GM10266 (cell line): Measurements from ENCODE around the gene STUB1.
A peak's percentile ranks its signal among the peaks of the same experiment; 100 is the strongest.

ENCODE experiments used
- DNase-seq: peaks from one replicate; pipeline ENCODE4 v3.0.0; 2012; ENCODE audit errors: extremely low spot score
- TF ChIP-seq, protein P1 (sequence below): IDR thresholded peaks from 2 replicates; pipeline ENCODE4 v1.5.1; 2012; ENCODE audit warnings: mild to moderate bottlenecking, low read depth; ENCODE audit not compliant: control insufficient read depth, insufficient read depth; ENCODE audit errors: missing control alignments

Gene STUB1

DNA sequence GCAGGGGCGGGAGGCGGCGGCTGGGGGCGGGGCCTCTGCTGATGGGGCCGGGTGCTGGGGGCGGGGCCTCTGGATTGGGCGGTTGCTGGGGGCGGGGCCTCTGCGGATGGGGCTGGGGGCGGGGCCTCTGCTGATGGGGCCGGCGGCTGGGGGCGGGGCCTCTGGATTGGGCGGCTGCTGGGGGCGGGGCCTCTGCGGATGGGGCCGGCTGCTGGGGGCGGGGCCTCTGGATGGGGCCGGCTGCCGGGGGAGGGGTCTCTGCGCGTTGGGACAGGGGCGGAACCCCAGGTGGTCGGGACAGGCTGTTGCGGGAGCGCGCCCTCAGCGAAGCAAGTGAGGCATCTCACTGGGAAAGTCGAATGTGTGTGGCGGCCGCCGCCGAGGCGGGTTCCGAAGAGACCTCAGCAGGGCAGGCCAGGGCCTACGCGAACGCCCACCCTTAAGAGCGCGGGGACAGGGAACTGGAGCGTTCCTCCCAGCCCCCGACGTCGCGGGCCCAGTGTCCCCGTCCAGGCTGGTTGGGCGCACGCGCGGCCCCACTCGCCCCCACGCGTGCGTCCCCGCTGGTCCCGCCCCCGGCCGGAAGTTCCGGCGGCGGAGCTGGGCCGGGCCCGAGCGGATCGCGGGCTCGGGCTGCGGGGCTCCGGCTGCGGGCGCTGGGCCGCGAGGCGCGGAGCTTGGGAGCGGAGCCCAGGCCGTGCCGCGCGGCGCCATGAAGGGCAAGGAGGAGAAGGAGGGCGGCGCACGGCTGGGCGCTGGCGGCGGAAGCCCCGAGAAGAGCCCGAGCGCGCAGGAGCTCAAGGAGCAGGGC, at the start of gene STUB1:
TSS of gene STUB1 (plus strand) at position 597 of the 811 bp plus-strand sequence. CDS start at position 713, 116 bp downstream.
- TF ChIP-seq, protein P1, sequence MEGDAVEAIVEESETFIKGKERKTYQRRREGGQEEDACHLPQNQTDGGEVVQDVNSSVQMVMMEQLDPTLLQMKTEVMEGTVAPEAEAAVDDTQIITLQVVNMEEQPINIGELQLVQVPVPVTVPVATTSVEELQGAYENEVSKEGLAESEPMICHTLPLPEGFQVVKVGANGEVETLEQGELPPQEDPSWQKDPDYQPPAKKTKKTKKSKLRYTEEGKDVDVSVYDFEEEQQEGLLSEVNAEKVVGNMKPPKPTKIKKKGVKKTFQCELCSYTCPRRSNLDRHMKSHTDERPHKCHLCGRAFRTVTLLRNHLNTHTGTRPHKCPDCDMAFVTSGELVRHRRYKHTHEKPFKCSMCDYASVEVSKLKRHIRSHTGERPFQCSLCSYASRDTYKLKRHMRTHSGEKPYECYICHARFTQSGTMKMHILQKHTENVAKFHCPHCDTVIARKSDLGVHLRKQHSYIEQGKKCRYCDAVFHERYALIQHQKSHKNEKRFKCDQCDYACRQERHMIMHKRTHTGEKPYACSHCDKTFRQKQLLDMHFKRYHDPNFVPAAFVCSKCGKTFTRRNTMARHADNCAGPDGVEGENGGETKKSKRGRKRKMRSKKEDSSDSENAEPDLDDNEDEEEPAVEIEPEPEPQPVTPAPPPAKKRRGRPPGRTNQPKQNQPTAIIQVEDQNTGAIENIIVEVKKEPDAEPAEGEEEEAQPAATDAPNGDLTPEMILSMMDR = no peak
- DNase-seq = peak; percentile 94

DNA sequence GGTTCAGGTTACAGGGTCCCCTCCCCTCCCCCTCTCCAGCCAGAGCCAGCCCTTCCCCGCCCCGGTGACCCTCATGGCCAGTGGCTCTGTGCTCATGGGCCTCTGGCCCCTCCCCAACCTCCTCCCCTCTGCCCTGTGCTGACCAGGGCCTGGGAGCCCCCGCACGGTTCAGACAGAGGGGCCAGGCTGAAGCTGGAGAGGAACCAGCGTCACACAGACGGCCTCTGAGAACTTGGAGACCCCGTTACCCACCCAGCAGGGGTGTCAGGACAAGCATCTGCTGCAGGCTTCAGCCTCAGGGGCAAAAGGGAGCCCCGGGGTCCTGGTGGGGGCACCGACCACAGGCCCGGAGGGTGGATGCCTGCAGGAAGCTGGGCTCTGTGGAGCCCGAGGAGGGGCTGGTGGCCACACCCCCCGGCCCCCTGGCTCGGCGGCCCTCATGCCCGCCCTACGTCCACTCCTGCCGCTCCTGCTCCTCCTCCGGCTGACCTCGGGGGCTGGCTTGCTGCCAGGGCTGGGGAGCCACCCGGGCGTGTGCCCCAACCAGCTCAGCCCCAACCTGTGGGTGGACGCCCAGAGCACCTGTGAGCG, 49.3 kb upstream of the STUB1 start, which contains the start of gene WFIKKN1:
TSS of gene WFIKKN1 (plus strand) at position 171 of the 591 bp plus-strand sequence. CDS start at position 440, 269 bp downstream.
- TF ChIP-seq, protein P1 = no peak
- no peak for DNase-seq

DNA sequence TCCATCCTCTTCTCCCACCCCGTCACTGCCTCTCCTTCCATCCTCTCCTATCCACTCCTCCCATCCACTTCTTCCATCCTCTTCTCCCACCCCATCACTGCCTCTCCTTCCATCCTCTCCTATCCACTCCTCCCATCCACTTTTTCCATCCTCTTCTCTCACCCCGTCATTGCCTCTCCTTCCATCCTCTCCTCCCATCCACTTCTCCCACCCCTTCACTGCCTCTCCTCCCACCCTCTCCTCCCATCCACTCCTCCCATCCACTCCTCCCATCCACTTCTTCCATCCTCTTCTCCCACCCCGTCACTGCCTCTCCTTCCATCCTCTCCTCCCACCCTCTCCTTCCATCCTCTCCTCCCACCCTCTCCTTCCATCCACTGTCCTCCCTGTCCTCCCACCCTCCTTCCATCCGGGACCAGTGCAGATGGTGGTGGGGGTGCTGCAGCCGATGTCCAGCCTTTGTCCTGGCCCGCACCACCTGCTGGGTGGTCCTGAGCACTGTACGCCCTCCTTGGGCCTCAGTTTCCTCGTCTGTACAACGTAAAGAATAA, 48.3 kb upstream of the STUB1 start:
- DNase-seq = no peak
- TF ChIP-seq, protein P1 = no peak

DNA sequence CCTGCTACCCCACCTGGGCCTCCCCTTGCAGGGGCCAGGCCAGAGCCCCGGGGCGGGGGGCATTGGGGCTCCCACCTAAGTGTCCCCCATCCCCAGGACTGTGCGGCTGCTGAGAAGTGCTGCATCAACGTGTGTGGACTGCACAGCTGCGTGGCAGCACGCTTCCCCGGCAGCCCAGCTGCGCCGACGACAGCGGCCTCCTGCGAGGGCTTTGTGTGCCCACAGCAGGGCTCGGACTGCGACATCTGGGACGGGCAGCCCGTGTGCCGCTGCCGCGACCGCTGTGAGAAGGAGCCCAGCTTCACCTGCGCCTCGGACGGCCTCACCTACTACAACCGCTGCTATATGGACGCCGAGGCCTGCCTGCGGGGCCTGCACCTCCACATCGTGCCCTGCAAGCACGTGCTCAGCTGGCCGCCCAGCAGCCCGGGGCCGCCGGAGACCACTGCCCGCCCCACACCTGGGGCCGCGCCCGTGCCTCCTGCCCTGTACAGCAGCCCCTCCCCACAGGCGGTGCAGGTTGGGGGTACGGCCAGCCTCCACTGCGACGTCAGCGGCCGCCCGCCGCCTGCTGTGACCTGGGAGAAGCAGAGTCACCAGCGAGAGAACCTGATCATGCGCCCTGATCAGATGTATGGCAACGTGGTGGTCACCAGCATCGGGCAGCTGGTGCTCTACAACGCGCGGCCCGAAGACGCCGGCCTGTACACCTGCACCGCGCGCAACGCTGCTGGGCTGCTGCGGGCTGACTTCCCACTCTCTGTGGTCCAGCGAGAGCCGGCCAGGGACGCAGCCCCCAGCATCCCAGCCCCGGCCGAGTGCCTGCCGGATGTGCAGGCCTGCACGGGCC, 47.5 kb upstream of the STUB1 start:
- no peak for DNase-seq
- TF ChIP-seq, protein P1 = no peak

DNA sequence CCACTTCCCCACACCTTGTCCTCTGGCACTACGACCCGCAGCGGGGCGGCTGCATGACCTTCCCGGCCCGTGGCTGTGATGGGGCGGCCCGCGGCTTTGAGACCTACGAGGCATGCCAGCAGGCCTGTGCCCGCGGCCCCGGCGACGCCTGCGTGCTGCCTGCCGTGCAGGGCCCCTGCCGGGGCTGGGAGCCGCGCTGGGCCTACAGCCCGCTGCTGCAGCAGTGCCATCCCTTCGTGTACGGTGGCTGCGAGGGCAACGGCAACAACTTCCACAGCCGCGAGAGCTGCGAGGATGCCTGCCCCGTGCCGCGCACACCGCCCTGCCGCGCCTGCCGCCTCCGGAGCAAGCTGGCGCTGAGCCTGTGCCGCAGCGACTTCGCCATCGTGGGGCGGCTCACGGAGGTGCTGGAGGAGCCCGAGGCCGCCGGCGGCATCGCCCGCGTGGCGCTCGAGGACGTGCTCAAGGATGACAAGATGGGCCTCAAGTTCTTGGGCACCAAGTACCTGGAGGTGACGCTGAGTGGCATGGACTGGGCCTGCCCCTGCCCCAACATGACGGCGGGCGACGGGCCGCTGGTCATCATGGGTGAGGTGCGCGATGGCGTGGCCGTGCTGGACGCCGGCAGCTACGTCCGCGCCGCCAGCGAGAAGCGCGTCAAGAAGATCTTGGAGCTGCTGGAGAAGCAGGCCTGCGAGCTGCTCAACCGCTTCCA, 46.7 kb upstream of the STUB1 start:
- DNase-seq = no peak
- TF ChIP-seq, protein P1 = no peak

DNA sequence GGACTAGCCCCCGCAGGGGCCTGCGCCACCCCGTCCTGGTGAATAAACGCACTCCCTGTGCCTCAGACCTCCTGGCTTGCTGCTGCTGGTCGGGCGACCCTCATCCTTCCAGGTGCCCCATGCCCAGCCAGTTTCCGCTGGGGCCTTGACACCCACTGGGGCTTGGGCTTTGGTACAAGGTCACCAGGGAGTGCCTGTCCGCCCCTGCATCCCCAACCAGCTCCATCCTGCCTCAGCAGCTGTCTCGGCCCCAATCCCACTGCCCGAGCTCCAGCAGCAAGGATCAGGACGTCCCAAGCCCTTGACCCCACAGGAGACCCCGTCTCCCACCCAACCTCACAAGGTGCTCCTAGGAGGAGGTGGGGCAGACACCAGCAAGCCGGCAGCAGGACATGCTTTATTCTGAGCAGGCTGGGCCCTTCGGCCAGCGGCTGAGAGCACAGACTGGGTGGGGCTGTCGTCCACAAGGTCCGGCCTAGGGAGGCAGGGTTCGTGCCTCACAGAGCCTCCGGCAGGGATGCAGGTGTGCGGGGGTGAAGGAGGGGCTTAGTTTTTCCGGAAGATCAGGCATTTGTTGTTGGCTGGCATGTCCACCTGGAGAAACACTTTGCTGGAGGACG, 46.0 kb upstream of the STUB1 start:
- TF ChIP-seq, protein P1 = no peak
- DNase-seq = no peak
